Prostate gland (tissue), 2 donors: ENCODE measurements around the gene KRTAP4-9. TPM values are rescaled to one million over a fixed set of nuclear protein-coding genes. Genes with fewer than 3 reads are reported as not detected.
"Not testable (repeated sequence)": the region's sequence is repeated elsewhere in the genome, so short reads cannot be mapped to it uniquely, and the experiment has no call there.

ENCODE experiments used
- DNase-seq: peaks from one replicate; pipeline ENCODE4 v3.0.0-alpha.2; 2019; ENCODE audit warnings: low spot score
- H3K27ac ChIP-seq, 2 donors: fragments of 200-600 bp; sonication (generic); 2 replicates each; pipeline ENCODE4 v1.5.1; 2017 to 2019
- H3K27me3 ChIP-seq: fragments of 200-600 bp; sonication (generic); replicated peaks from 2 replicates; pipeline ENCODE4 v1.5.1; 2019; ENCODE audit not compliant: insufficient read depth
- H3K36me3 ChIP-seq, 2 donors: fragments of 200-600 bp; sonication (generic); 1 replicate in 1 of 2; 2 replicates in 1 of 2; pipeline versions ENCODE4 v1.5.1 to v1.8.1; 2017 to 2019
- H3K4me1 ChIP-seq: fragments of 200-600 bp; sonication (generic); replicated peaks from 2 replicates; pipeline ENCODE4 v1.5.1; 2019
- H3K4me3 ChIP-seq, 2 donors: fragments of 200-600 bp; sonication (generic); 2 replicates each; pipeline ENCODE4 v1.5.1; 2017 to 2019
- H3K9me3 ChIP-seq: fragments of 200-600 bp; sonication (generic); 2 replicates; pipeline ENCODE4 v1.5.1; 2017
- POLR2A ChIP-seq: fragments of 450-650 bp; IDR thresholded peaks from one replicate; pipeline ENCODE4 v1.6.1; 2016; ENCODE audit warnings: antibody characterized with exemption, mild to moderate bottlenecking
- POLR2AphosphoS5 ChIP-seq: sonication (generic); formaldehyde crosslinking; IDR thresholded peaks from one replicate; pipeline ENCODE4 v1.6.1; 2017; ENCODE audit warnings: antibody characterized with exemption
- WGBS: methylation state at CpG from one replicate; pipeline ENCODE4 v1.1.5; 2018; 5-methylcytosine and 5-hydroxymethylcytosine counted together
- intact Hi-C: fragments of 100-400 bp; cut with DNase I; formaldehyde crosslinking; loops from one replicate; pipeline ENCODE4 v1.14.2; 2022
- total RNA-seq, 2 donors: library from RNA; depleted of rRNA; stranded (reverse); fragments of >200 nt; gene quantifications; one replicate each; pipeline ENCODE4 v1.1.0, GENCODE V29; 2016
- TF ChIP-seq, protein P1 (sequence below), 4 experiments: fragments of 200-600 bp in 2 of 4; fragments of 450-650 bp in 2 of 4; sonication (generic) in 2 of 4; IDR thresholded peaks; 1 replicate in 3 of 4; 2 replicates in 1 of 4; pipeline ENCODE4 v1.5.1; 2016 to 2019; ENCODE audit warnings: antibody characterized with exemption in 4 of 4, mild to moderate bottlenecking in 2 of 4, moderate library complexity in 2 of 4

KRTAP4-9 gene
- total RNA-seq, 2 donors from 2014 or later, result not detected

DNA sequence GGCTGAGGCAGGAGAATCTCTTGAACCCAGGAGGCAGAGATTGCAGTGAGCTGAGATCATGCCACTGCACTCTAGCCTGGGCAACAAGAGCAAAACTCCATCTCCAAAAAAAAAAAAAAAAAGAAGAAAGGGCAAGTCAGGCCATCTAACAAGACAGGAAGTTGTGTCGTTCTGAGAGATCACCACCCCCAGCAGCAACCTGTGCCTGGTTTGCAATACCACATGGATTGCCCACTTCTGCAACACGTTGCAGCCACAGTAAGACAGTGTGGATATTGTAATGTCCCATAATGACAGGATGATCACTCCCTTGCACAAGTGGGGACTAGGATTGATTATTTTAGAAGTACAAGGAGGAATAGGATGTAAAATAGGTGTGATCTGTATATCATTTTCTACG, 36.2 kb upstream of the KRTAP4-9 start:
- 89% methylated on average over 3 of the region's 3 CpGs for WGBS
- H3K36me3 ChIP-seq, result no peaks in the 10 kb centered on the region
- intact Hi-C loops, result no loop called here
- no peaks in the 10 kb centered on the region for H3K9me3 ChIP-seq
- DNase-seq, result no peak
- no peak overlapping the region for H3K27ac ChIP-seq
- H3K4me1 ChIP-seq, result no peaks in the 10 kb centered on the region
- no peak overlapping the region for H3K4me3 ChIP-seq
- no peaks in the 10 kb centered on the region for H3K27me3 ChIP-seq
- no peak for TF ChIP-seq POLR2AphosphoS5
- TF ChIP-seq POLR2A, result no peak
- TF ChIP-seq, protein P1, sequence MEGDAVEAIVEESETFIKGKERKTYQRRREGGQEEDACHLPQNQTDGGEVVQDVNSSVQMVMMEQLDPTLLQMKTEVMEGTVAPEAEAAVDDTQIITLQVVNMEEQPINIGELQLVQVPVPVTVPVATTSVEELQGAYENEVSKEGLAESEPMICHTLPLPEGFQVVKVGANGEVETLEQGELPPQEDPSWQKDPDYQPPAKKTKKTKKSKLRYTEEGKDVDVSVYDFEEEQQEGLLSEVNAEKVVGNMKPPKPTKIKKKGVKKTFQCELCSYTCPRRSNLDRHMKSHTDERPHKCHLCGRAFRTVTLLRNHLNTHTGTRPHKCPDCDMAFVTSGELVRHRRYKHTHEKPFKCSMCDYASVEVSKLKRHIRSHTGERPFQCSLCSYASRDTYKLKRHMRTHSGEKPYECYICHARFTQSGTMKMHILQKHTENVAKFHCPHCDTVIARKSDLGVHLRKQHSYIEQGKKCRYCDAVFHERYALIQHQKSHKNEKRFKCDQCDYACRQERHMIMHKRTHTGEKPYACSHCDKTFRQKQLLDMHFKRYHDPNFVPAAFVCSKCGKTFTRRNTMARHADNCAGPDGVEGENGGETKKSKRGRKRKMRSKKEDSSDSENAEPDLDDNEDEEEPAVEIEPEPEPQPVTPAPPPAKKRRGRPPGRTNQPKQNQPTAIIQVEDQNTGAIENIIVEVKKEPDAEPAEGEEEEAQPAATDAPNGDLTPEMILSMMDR (IDR thresholded peaks at IDR 0.05), result no peak

- intact Hi-C loops, result no loop called here
- H3K4me3 ChIP-seq, result no peak overlapping the region
- no peak for DNase-seq
- TF ChIP-seq POLR2A (no peak), POLR2AphosphoS5 (no peak)
- TF ChIP-seq, protein P1 (IDR thresholded peaks at IDR 0.05), result no peak
- H3K27me3 ChIP-seq, result no peaks in the 10 kb centered on the region
- no peaks in the 10 kb centered on the region for H3K36me3 ChIP-seq
- no peak overlapping the region for H3K27ac ChIP-seq
- no peaks in the 10 kb centered on the region for H3K4me1 ChIP-seq
- H3K9me3 ChIP-seq, result no peaks in the 10 kb centered on the region
- 88% methylated on average over 5 of the region's 5 CpGs for WGBS
These were observed 33.4 kb upstream of the KRTAP4-9 start for GRCh38 chr17:41071606-41072360.

- Histone ChIP-seq H3K27me3 (no peaks in the 10 kb centered on the region), H3K36me3 (no peaks in the 10 kb centered on the region), H3K9me3 (no peaks in the 10 kb centered on the region), H3K4me3 (no peak overlapping the region), H3K27ac (no peak overlapping the region), H3K4me1 (no peaks in the 10 kb centered on the region)
- TF ChIP-seq, protein P1 (IDR thresholded peaks at IDR 0.05), result no peak
- TF ChIP-seq POLR2A, result no peak
- TF ChIP-seq POLR2AphosphoS5, result no peak
- intact Hi-C loops, result no loop called here
- WGBS, result 90% methylated on average over 2 of the region's 2 CpGs
- DNase-seq, result no peak
These were observed 31.5 kb upstream of the KRTAP4-9 start for GRCh38 chr17:41073676-41074075.

DNA sequence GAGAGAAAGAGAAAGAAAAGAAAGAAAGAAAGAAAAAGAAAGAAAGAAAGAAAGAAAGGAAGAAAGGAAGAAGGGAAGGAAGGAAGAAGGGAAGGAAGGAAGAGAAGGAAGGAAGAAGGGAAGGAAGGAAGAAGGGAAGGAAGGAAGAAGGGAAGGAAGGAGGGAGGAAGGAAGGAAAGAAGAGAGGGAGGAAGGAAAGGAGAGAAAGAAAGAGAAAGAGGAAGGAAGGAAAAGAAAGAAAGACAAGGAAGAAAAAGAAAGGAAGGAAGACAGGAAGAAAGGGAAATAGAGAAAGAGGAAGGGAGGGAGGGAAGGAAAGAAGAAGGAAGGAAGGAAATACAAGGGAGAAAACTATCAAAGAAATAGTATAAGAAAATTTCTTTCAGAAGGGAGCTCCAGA, 28.4 kb upstream of the KRTAP4-9 start:
- intact Hi-C loops, result no loop called here
- no peaks in the 10 kb centered on the region for H3K27me3 ChIP-seq
- H3K4me3 ChIP-seq, result no peak overlapping the region
- no peak for DNase-seq
- no peaks in the 10 kb centered on the region for H3K9me3 ChIP-seq
- H3K4me1 ChIP-seq, result no peaks in the 10 kb centered on the region
- no peak overlapping the region for H3K27ac ChIP-seq
- TF ChIP-seq POLR2A (no peak), POLR2AphosphoS5 (no peak)
- TF ChIP-seq, protein P1 (IDR thresholded peaks at IDR 0.05), result no peak
- no peaks in the 10 kb centered on the region for H3K36me3 ChIP-seq

DNA sequence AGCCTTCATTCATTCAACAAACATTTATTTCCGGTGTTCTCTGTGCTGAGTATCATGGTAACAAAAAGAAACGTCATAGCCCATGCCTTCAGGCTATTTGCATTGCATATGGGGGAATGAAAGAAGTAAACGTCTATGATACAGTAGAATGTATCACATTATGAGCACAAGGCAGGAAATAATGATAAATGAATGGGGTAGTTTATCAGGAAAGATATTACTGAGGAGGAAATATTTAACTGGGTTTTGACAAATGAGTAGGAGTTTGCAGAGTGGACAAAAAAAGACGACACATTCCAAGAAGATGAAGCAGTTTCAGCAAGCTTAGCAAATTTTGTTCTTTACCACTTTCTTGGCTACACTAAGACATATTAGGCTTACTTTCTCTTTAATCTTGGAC, 22.6 kb upstream of the KRTAP4-9 start:
- no peak for TF ChIP-seq POLR2AphosphoS5
- TF ChIP-seq POLR2A, result no peak
- TF ChIP-seq, protein P1 (IDR thresholded peaks at IDR 0.05), result no peak
- no peak for DNase-seq
- 45% methylated on average over 4 of the region's 4 CpGs for WGBS
- no peaks in the 10 kb centered on the region for H3K27me3 ChIP-seq
- H3K36me3 ChIP-seq, result no peaks in the 10 kb centered on the region
- no peaks in the 10 kb centered on the region for H3K9me3 ChIP-seq
- intact Hi-C loops, result no loop called here
- H3K27ac ChIP-seq, result no peak overlapping the region
- H3K4me3 ChIP-seq, result no peak overlapping the region
- no peaks in the 10 kb centered on the region for H3K4me1 ChIP-seq

DNA sequence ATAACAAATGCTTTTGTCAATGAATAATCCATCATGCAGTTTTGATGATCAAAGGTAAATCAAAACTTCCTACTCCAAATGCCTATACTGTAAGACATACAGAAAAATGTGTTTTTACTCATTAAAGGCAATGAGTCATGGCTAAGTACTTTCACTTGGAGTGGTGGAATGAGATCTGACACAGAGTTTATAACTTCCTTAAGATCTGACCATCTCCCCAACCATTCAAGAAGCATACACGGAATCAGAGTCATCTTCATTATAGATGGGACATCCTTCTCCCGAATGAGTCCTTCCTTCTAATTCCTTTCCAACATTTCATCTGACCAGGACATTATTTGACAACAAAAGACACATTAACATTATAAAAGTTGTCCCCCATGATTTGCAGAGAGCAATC, 21.8 kb upstream of the KRTAP4-9 start:
- H3K36me3 ChIP-seq, H3K9me3 ChIP-seq, intact Hi-C loops, DNase-seq, H3K4me1 ChIP-seq, H3K4me3 ChIP-seq, H3K27me3 ChIP-seq, H3K27ac ChIP-seq: not testable (repeated sequence)
- 73% methylated on average over 2 of the region's 2 CpGs for WGBS

GRCh38 chr17:41084100-41084856, 20.9 kb upstream of the KRTAP4-9 start, which contains the start of gene KRTAP4-7:
Gene KRTAP4-7, plus strand, starts transcription at chr17:41084150. Its CDS starts 57 bp downstream, at chr17:41084207.
- intact Hi-C loops, H3K27ac ChIP-seq, H3K27me3 ChIP-seq, H3K36me3 ChIP-seq, H3K4me3 ChIP-seq, H3K4me1 ChIP-seq, DNase-seq, H3K9me3 ChIP-seq: not testable (repeated sequence)
- 98% methylated on average over 6 of the region's 14 CpGs for WGBS
